ENCODE results near the gene MKKS. TPM values are rescaled to one million over a fixed set of nuclear protein-coding genes. Genes with fewer than 3 reads are reported as not detected.

MKKS gene
- polyA plus RNA-seq, 1 donor (not counting 4 experiments of a cell fraction or from before 2014, with no cell fraction given), result 24.8 TPM

- dilution Hi-C loops (cut with MboI; ENCODE audit: extremely low pct_ligation_motif_present, low sequenced_read_pairs), result no loop called here
- H3K9me3 ChIP-seq (ENCODE audit: control insufficient read depth, low read depth, low read length), result no peaks in the 10 kb centered on the region
- no peak overlapping the region for H3K4me2 ChIP-seq (ENCODE audit: control insufficient read depth, extremely low read depth, insufficient read depth, low read depth, low read length)
- no peaks in the 10 kb centered on the region for H3K4me1 ChIP-seq (ENCODE audit: control insufficient read depth, extremely low read depth, insufficient read depth, low read length)
- TF ChIP-seq CTCF (optimal IDR thresholded peaks at IDR 0.05 in 1 of 3, IDR thresholded peaks at IDR 0.05 in 1 of 3, conservative IDR thresholded peaks at IDR 0.05 in 1 of 3; ENCODE audit: extremely low read depth in 1 of 3, insufficient read depth in 2 of 3, low read length in 3 of 3) (no peak), EZH2 (IDR thresholded peaks at IDR 0.05; ENCODE audit: low read length) (no peak)
- H3K27me3 ChIP-seq (ENCODE audit: control insufficient read depth, extremely low read depth, insufficient read depth, low read length), result no peaks in the 10 kb centered on the region
- H3K36me3 ChIP-seq (ENCODE audit: control insufficient read depth in 2 of 2, extremely low read depth in 1 of 2, insufficient read depth in 2 of 2, low read length in 2 of 2), result no peaks in the 10 kb centered on the region
- H2AFZ ChIP-seq (ENCODE audit: control insufficient read depth, low read length), result no peak overlapping the region
- H3K9me1 ChIP-seq (ENCODE audit: control insufficient read depth, extremely low read depth, insufficient read depth, low read length), result no peaks in the 10 kb centered on the region
- no peak overlapping the region for H3K27ac ChIP-seq (ENCODE audit: control insufficient read depth, insufficient read depth, low read length)
- no peak overlapping the region for H3K9ac ChIP-seq (ENCODE audit: control insufficient read depth, extremely low read depth, insufficient read depth, low read length)
- no peak overlapping the region for H3K4me3 ChIP-seq (ENCODE audit: control insufficient read depth in 2 of 3, extremely low read depth in 1 of 3, insufficient read depth in 2 of 3, low read depth in 1 of 3, low read length in 3 of 3)
- no peaks in the 10 kb centered on the region for H3K79me2 ChIP-seq (ENCODE audit: control insufficient read depth, insufficient read depth, low read length)
- no peak for DNase-seq (ENCODE audit: low read depth, low spot score)
- no peak for FAIRE-seq
- no peaks in the 10 kb centered on the region for H4K20me1 ChIP-seq (ENCODE audit: control insufficient read depth, extremely low read depth, insufficient read depth, low read length)
Observed at GRCh38 chr20:10370091-10370887, 63.7 kb downstream of the MKKS start.

GRCh38 chr20:10369723-10370090 is 64.3 kb downstream of the MKKS start:
- Histone ChIP-seq H2AFZ (ENCODE audit: control insufficient read depth, low read length) (no peak overlapping the region), H3K9me3 (ENCODE audit: control insufficient read depth, low read depth, low read length) (no peaks in the 10 kb centered on the region), H4K20me1 (ENCODE audit: control insufficient read depth, extremely low read depth, insufficient read depth, low read length) (no peaks in the 10 kb centered on the region), H3K4me3 (ENCODE audit: control insufficient read depth in 2 of 3, extremely low read depth in 1 of 3, insufficient read depth in 2 of 3, low read depth in 1 of 3, low read length in 3 of 3) (no peak overlapping the region), H3K36me3 (ENCODE audit: control insufficient read depth in 2 of 2, extremely low read depth in 1 of 2, insufficient read depth in 2 of 2, low read length in 2 of 2) (no peaks in the 10 kb centered on the region), H3K27me3 (ENCODE audit: control insufficient read depth, extremely low read depth, insufficient read depth, low read length) (no peaks in the 10 kb centered on the region), H3K79me2 (ENCODE audit: control insufficient read depth, insufficient read depth, low read length) (no peaks in the 10 kb centered on the region), H3K4me1 (ENCODE audit: control insufficient read depth, extremely low read depth, insufficient read depth, low read length) (no peaks in the 10 kb centered on the region), H3K27ac (ENCODE audit: control insufficient read depth, insufficient read depth, low read length) (no peak overlapping the region), H3K9ac (ENCODE audit: control insufficient read depth, extremely low read depth, insufficient read depth, low read length) (no peak overlapping the region), H3K4me2 (ENCODE audit: control insufficient read depth, extremely low read depth, insufficient read depth, low read depth, low read length) (no peak overlapping the region), H3K9me1 (ENCODE audit: control insufficient read depth, extremely low read depth, insufficient read depth, low read length) (no peaks in the 10 kb centered on the region)
- no peak for DNase-seq (ENCODE audit: low read depth, low spot score)
- dilution Hi-C loops (cut with MboI; ENCODE audit: extremely low pct_ligation_motif_present, low sequenced_read_pairs), result no loop called here
- no peak for FAIRE-seq
- TF ChIP-seq EZH2 (IDR thresholded peaks at IDR 0.05; ENCODE audit: low read length) (no peak), CTCF (optimal IDR thresholded peaks at IDR 0.05 in 1 of 3, IDR thresholded peaks at IDR 0.05 in 1 of 3, conservative IDR thresholded peaks at IDR 0.05 in 1 of 3; ENCODE audit: extremely low read depth in 1 of 3, insufficient read depth in 2 of 3, low read length in 3 of 3) (no peak)
